ENCODE measurements around the gene ZNF580.

ZNF580 gene

DNA sequence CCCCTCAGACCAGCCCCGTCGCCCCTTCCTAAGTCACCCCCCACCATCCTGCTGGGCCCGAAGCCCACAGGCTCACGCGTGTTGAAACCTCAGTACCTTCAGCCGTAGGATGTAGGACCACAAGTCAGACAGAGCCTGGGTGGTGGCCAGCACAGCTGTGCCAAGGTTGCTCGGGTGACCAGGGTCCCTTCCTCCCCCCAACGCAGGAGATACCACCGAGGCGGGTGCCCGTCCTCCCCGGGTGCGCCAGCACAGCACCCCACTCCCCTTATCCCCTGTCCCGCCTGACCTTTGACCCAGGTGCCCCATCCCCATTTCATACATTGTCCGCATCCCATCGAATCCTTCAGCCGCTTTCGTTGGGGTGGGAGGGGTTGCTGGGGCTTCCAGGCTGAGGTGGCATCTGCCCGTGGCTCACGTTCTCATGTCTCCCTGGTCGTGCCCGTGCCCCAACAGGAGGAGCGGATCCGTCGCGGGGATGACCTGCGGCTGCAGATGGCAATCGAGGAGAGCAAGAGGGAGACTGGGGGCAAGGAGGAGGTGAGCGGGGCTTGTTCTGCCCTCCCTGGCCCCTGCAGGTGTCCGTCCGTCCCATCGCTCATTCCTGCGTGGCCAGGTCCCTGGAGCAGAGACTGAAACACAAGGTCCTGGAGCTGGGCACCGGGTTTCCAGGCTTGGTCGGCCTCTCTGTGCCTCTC is 48.8 kb downstream of the ZNF580 start:
- H3K27ac Mint-ChIP-seq: peak overlapping the region in 1 of 2 donors; percentile 49
- peaks cover 5 to 14% of the 10 kb centered on the region in 2 donors for H3K4me1 Mint-ChIP-seq (ENCODE audit: low read depth in 2 of 2)
- ATAC-seq (replicated peaks): no peak
- no peaks in the 10 kb centered on the region for H3K27me3 Mint-ChIP-seq
- DNase-seq: no peak
- H3K9me3 Mint-ChIP-seq: no peaks in the 10 kb centered on the region
- H3K36me3 Mint-ChIP-seq (ENCODE audit: insufficient read depth): peaks cover 34% of the 10 kb centered on the region
- no peak overlapping the region for H3K4me3 Mint-ChIP-seq

DNA sequence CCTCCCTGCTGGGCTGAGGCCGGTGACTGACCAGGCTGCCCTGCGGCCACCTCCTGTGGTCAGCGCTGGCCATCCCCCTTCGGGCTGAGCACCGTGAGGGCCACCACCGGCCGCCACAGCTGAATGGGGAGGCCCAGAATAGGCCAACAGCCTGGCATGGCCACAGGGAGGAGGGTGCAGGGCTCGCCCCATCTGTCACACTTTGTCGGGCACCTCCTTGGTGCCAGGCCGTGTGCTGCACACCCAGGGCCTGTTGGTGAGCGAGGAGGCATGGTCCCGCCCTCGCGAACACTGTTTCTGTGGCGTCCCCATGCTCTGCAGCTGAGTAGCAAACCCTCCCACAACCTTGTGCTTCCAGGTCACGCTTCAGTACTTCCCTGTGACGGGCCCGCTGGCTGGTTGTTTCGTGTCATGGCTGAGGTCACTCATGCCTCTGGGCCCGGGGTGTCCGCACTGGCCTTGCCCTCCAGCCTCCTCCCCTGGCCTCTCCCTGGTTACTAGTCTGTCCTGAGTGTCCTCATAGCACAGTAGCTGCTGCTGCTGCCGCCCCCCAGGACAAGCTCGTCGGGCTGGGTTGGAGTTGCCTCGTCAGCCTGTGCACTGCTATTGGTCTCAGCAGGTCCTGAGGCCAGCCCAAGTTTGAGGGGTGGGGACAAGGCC is 49.4 kb downstream of the ZNF580 start:
- no peak overlapping the region for H3K4me3 Mint-ChIP-seq
- no peak for ATAC-seq (replicated peaks)
- peaks cover 3 to 9% of the 10 kb centered on the region in 2 donors for H3K4me1 Mint-ChIP-seq (ENCODE audit: low read depth in 2 of 2)
- peaks cover 32% of the 10 kb centered on the region for H3K36me3 Mint-ChIP-seq (ENCODE audit: insufficient read depth)
- no peaks in the 10 kb centered on the region for H3K27me3 Mint-ChIP-seq
- no peak for DNase-seq
- H3K27ac Mint-ChIP-seq: peak overlapping the region in 1 of 2 donors; percentile 26
- no peaks in the 10 kb centered on the region for H3K9me3 Mint-ChIP-seq

DNA sequence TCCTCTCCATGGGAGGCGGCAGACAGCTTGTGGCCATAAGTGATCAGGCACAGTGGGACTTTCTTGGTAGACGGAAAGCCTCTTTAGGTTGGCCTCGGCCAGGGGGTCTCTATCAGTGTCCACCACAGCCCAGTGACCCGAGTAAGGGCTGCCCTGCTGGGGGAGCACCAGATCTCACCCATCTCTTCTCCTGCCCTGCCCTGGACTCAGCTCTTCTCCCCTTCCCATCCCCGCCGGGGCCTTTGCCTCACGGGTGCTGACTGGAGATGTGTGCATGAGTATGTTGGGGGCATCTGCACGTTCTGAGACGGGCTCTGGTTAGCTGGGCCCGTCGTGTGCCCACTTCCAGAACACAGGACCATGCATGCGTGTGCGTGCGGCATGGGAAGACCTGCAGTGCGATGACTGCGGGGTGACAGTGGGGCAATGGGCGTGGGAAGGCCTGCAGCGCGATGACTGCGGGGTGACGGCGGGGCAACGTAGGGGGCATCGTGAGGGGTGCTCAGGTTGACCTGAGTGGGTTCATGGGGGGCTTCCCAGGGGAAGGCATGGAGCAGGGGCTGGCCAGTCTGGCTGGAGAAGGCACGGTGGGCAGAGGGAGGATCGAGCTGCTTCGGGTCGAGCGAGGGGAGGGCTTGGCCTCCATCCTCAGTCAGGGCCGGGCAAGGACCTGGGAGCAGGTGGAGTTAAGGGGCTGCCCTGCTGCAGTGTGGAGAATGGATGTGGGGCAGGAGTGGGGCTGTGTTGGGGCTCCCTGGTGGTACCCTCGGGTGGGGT is 50.2 kb downstream of the ZNF580 start:
- H3K27me3 Mint-ChIP-seq: no peaks in the 10 kb centered on the region

DNA sequence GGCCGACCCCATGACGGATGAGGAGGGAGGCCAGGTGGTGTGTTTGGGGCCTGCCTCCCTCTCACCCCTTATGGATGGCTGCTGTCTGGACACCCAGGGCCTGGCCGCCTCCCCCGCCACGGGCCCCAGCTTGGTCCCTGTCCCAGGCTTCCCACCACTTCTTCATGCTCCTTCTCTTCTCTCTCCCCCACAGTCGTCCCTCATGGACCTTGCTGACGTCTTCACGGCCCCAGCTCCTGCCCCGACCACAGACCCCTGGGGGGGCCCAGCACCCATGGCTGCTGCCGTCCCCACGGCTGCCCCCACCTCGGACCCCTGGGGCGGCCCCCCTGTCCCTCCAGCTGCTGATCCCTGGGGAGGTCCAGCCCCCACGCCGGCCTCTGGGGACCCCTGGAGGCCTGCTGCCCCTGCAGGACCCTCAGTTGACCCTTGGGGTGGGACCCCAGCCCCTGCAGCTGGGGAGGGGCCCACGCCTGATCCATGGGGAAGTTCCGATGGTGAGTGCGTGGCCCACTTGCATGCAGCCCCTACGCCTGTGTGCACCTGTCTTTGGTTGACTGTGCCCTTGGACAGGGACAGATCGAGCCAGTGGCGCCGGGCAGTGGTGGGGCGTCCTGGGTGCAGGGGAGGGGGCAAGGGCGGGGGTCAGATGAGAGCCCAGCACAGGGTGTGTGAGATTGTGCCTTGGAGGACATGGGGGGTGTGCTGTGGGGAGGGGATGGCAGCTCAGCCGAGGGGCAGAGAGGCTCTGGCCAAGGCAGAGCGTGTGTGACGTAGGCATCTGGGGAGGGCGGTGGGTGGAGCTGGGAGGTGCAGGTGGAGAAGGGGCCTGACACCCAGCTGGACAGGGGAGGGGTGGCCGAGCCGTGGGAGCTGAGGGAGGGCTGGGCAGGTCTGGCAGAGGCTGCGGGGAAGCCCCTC is 51.0 kb downstream of the ZNF580 start:
- ATAC-seq (replicated peaks): no peak
- peaks cover 37% of the 10 kb centered on the region for H3K36me3 Mint-ChIP-seq (ENCODE audit: insufficient read depth)

More for the DNA sequence above, 50.2 kb downstream of the ZNF580 start:
- peaks cover 34% of the 10 kb centered on the region for H3K36me3 Mint-ChIP-seq (ENCODE audit: insufficient read depth)
- H3K4me1 Mint-ChIP-seq (ENCODE audit: low read depth in 2 of 2): peaks cover 2 to 9% of the 10 kb centered on the region in 2 donors
- no peak for ATAC-seq (replicated peaks)
- H3K27ac Mint-ChIP-seq: peak overlapping the region in 1 of 2 donors; percentile 26
- H3K9me3 Mint-ChIP-seq: no peaks in the 10 kb centered on the region
- DNase-seq: no peak
- no peak overlapping the region for H3K4me3 Mint-ChIP-seq

DNA sequence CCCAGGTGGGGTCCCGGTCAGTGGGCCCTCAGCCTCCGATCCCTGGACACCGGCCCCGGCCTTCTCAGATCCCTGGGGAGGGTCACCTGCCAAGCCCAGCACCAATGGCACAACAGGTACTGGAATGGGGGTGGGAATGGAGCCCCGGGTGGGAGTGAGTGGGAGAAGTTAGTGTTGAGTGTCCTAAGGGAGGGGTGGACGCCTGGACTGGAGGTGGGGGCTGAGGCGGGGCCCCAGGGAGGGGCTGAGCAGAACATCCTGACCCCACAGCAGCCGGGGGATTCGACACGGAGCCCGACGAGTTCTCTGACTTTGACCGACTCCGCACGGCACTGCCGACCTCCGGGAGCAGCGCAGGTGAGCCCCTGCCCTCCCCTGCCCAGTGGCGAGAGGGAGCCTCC is 51.9 kb downstream of the ZNF580 start:
- ATAC-seq (replicated peaks) (no peak), DNase-seq (no peak)
- peaks cover 42% of the 10 kb centered on the region for H3K36me3 Mint-ChIP-seq (ENCODE audit: insufficient read depth)
- no peak overlapping the region for H3K4me3 Mint-ChIP-seq
- H3K4me1 Mint-ChIP-seq (ENCODE audit: low read depth in 2 of 2): no peaks in the 10 kb centered on the region
- H3K27me3 Mint-ChIP-seq: no peaks in the 10 kb centered on the region
- no peaks in the 10 kb centered on the region for H3K9me3 Mint-ChIP-seq
- no peak overlapping the region for H3K27ac Mint-ChIP-seq

More for the DNA sequence above, 51.0 kb downstream of the ZNF580 start:
- H3K4me1 Mint-ChIP-seq (ENCODE audit: low read depth in 2 of 2): peaks cover 0 to under 1% of the 10 kb centered on the region in 2 donors
- H3K9me3 Mint-ChIP-seq: no peaks in the 10 kb centered on the region
- no peak for DNase-seq
- H3K4me3 Mint-ChIP-seq: no peak overlapping the region
- no peak overlapping the region for H3K27ac Mint-ChIP-seq
- H3K27me3 Mint-ChIP-seq: no peaks in the 10 kb centered on the region
